Naive thymus-derived CD4-positive, alpha-beta T cell (primary cell): ENCODE results near the gene FRMD4A. TPM values are rescaled to one million over a fixed set of nuclear protein-coding genes. Genes with fewer than 3 reads are reported as not detected.

Experiments used
- ATAC-seq: fragments of 150-1000 bp; cut with Tn5 transposase; 2 replicates; pipeline ENCODE4 v1.10.0; 2021; ENCODE audit warnings: mild to moderate bottlenecking, moderate library complexity
- CTCF ChIA-PET: fragments of 350-600 bp; sonication (Branson Sonifier 250); formaldehyde crosslinking; loops from one replicate; lab custom pipeline; 2021; ENCODE audit warnings: antibody characterized with exemption; lab: Charles Lee
- POLR2A ChIA-PET: fragments of 350-600 bp; sonication (Branson Sonifier 250); formaldehyde crosslinking; loops from one replicate; lab custom pipeline; 2021; ENCODE audit warnings: antibody characterized with exemption, inconsistent platforms; lab: Charles Lee
- DNase-seq, 9 donors: peaks; one replicate each; pipeline versions ENCODE4 v3.0.0 to v3.0.0-alpha.2; 2020 to 2022; ENCODE audit warnings: mixed read lengths in 1 of 9
- H3K27ac ChIP-seq: one replicate; pipeline ENCODE4 v1.7.0; 2013; ENCODE audit warnings: mild to moderate bottlenecking, low read depth, low read length, moderate library complexity
- H3K27me3 ChIP-seq, 2 donors: one replicate each; pipeline ENCODE4 v1.7.0; 2013; ENCODE audit warnings: low read length in 2 of 2, mild to moderate bottlenecking in 2 of 2, moderate library complexity in 2 of 2; ENCODE audit not compliant: control insufficient read depth in 2 of 2, insufficient read depth in 2 of 2
- H3K36me3 ChIP-seq, 3 experiments: 1 replicate in 2 of 3; 2 replicates in 1 of 3; pipeline ENCODE4 v1.7.0; 2013; ENCODE audit warnings: low read length in 3 of 3, mild to moderate bottlenecking in 3 of 3, moderate library complexity in 1 of 3; ENCODE audit not compliant: insufficient read depth in 3 of 3, control insufficient read depth in 2 of 3
- H3K4me1 ChIP-seq, 2 donors: one replicate each; pipeline ENCODE4 v1.7.0; 2013; ENCODE audit warnings: low read length in 2 of 2, mild to moderate bottlenecking in 2 of 2, moderate library complexity in 1 of 2; ENCODE audit not compliant: control insufficient read depth in 2 of 2, insufficient read depth in 2 of 2
- H3K4me3 ChIP-seq: 2 replicates; pipeline ENCODE4 v1.7.0; 2013; ENCODE audit warnings: mild to moderate bottlenecking, low read length
- H3K9me3 ChIP-seq, 3 experiments: 1 replicate in 2 of 3; 2 replicates in 1 of 3; pipeline ENCODE4 v1.7.0; 2013; ENCODE audit warnings: low read length in 3 of 3; ENCODE audit not compliant: control insufficient read depth in 2 of 3
- H3K27ac Mint-ChIP-seq, 9 donors: one replicate each; pipeline ENCODE4 v1.8.0; 2020 to 2022; ENCODE audit warnings: mixed read lengths in 9 of 9, mild to moderate bottlenecking in 8 of 9, moderate library complexity in 5 of 9, inconsistent platforms in 2 of 9
- H3K27me3 Mint-ChIP-seq, 5 donors: one replicate each; pipeline ENCODE4 v1.8.0; 2021 to 2022; ENCODE audit warnings: mixed read lengths in 5 of 5, mild to moderate bottlenecking in 1 of 5
- H3K36me3 Mint-ChIP-seq, 5 donors: one replicate each; pipeline ENCODE4 v1.8.0; 2020 to 2022; ENCODE audit warnings: mixed read lengths in 5 of 5, mild to moderate bottlenecking in 3 of 5, inconsistent platforms in 1 of 5
- H3K4me1 Mint-ChIP-seq, 7 donors: one replicate each; pipeline ENCODE4 v1.8.0; 2020 to 2022; ENCODE audit warnings: mixed read lengths in 7 of 7, mild to moderate bottlenecking in 3 of 7, inconsistent platforms in 1 of 7
- H3K4me3 Mint-ChIP-seq, 10 donors: one replicate each; pipeline ENCODE4 v1.8.0; 2020 to 2022; ENCODE audit warnings: mild to moderate bottlenecking in 10 of 10, mixed read lengths in 10 of 10, moderate library complexity in 6 of 10, inconsistent platforms in 2 of 10
- H3K9me3 Mint-ChIP-seq, 11 donors: one replicate each; pipeline ENCODE4 v1.8.0; 2020 to 2022; ENCODE audit warnings: mixed read lengths in 11 of 11, mild to moderate bottlenecking in 4 of 11, inconsistent platforms in 1 of 11, moderate library complexity in 1 of 11
- intact Hi-C, 2 donors: fragments of 100-400 bp; cut with micrococcal nuclease; formaldehyde crosslinking; loops; one replicate each; pipeline ENCODE4 v1.15.1; 2023
- polyA plus RNA-seq, 2 donors: library from polyadenylated mRNA; unstranded; fragments of 300-500 nt; fragmentation: Illumina TruSeq; gene quantifications; one replicate each; pipeline ENCODE4 v1.2.3, GENCODE V29; 2021
- total RNA-seq, 6 experiments: library from RNA in 5 of 6; stranded (reverse) in 5 of 6; gene quantifications; 1 replicate in 5 of 6; 2 replicates in 1 of 6; pipeline ENCODE4 v1.2.3 and lab custom pipeline; 2021 to 2026

FRMD4A gene
- total and polyA plus RNA-seq, 7 experiments from 2014 or later, result 0.10 to 3.1 (median 0.62) TPM

DNA sequence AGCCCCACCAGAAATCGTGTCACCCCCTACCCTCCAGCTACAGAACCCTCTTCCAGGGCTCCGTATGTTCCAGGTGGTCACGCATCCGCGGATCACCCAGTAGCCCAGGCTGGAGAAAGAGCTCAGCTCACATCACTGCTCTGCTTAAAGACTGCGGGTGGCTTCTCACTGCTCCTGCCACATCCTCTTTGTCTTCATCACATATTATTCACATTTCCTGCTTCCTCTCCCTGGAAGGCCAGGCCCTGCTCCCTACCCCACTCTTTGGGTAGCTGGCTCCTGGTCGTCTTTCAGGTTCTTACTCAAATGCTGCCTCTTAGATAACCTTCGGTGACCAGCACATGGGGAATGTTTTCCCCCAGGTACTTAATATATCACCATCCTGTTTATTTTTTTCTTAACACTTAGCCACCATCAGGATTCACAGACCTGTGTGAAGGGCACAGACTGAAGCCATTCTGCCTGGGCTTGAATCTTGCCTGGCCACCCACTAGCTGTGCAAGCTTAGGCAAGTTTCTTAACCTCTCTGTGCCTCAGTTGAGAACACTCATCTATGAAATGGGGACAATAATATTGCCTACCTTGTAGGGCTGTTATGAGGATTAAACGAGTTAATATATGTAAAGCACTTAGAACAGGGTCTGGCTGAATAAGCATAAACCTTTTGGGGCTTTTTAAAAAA is 436.2 kb downstream of the FRMD4A start:
- peaks cover 8 to 37% (median 26%) of the 10 kb centered on the region in 7 donors for H3K4me1 Mint-ChIP-seq
- DNase-seq (no peak), ATAC-seq (no peak)
- H3K27me3 Mint-ChIP-seq, result peaks cover 47 to 56% (median 53%) of the 10 kb centered on the region in 5 donors
- H3K9me3 ChIP-seq, result no peaks in the 10 kb centered on the region
- peaks cover 5 to 8% of the 10 kb centered on the region in 2 donors for H3K4me1 ChIP-seq
- peaks cover 3 to 16% of the 10 kb centered on the region in 2 donors for H3K27me3 ChIP-seq
- no peaks in the 10 kb centered on the region for H3K36me3 ChIP-seq
- peak overlapping the region in 1 of 9 donors; percentile 51 for H3K27ac Mint-ChIP-seq
- ChIA-PET POLR2A (no interaction called here), CTCF (no interaction called here)
- peaks cover 0 to 6% (median 2%) of the 10 kb centered on the region in 5 donors for H3K36me3 Mint-ChIP-seq
- peak overlapping the region in 4 of 10 donors; percentile 2 to 16 (median 12) for H3K4me3 Mint-ChIP-seq
- no peak overlapping the region for H3K27ac ChIP-seq
- no peaks in the 10 kb centered on the region for H3K9me3 Mint-ChIP-seq
- H3K4me3 ChIP-seq, result no peak overlapping the region
- intact Hi-C loops, result loop anchor here in 1 of 2 donors (5.0 kb wide), 1 partner anchor 107 kb away; no protein-coding TSS in a partner anchor

DNA sequence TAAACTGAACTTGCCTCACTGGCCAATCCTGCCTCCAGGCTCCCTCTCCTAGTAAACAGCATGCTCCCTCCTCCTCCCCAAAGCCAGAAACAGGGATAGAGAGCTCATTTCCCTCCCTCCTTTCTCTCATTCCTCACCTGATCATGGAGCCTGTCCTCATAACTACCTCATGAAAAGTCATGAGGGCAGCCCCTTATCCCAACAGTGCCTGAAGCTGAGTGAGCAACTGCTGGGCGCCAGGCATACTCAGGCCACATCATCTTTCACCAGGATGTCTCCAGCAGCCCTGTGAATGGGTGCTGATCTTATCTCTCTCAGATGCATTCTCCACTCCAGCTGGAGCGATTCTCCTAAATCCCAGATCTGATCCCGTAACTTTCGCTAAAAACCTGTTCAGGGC is 436.8 kb downstream of the FRMD4A start:
- H3K36me3 ChIP-seq, result no peaks in the 10 kb centered on the region
- Mint-ChIP-seq H3K27me3 (peaks cover 54 to 63% (median 60%) of the 10 kb centered on the region in 5 donors), H3K36me3 (peaks cover 0 to 6% (median 2%) of the 10 kb centered on the region in 5 donors), H3K4me3 (peak overlapping the region in 3 of 10 donors; percentile 8 to 48 (median 29)), H3K4me1 (peaks cover 8 to 37% (median 26%) of the 10 kb centered on the region in 7 donors), H3K9me3 (no peaks in the 10 kb centered on the region), H3K27ac (peak overlapping the region in 1 of 9 donors; percentile 9)
- intact Hi-C loops, result loop anchor here in 1 of 2 donors (5.0 kb wide), 1 partner anchor 107 kb away; no protein-coding TSS in a partner anchor
- H3K4me1 ChIP-seq, result peaks cover 5 to 8% of the 10 kb centered on the region in 2 donors
- no peak overlapping the region for H3K4me3 ChIP-seq
- DNase-seq, result no peak
- ChIA-PET POLR2A (no interaction called here), CTCF (no interaction called here)
- ATAC-seq, result no peak
- H3K27ac ChIP-seq, result no peak overlapping the region
- peaks cover 3 to 16% of the 10 kb centered on the region in 2 donors for H3K27me3 ChIP-seq
- H3K9me3 ChIP-seq, result no peaks in the 10 kb centered on the region

DNA sequence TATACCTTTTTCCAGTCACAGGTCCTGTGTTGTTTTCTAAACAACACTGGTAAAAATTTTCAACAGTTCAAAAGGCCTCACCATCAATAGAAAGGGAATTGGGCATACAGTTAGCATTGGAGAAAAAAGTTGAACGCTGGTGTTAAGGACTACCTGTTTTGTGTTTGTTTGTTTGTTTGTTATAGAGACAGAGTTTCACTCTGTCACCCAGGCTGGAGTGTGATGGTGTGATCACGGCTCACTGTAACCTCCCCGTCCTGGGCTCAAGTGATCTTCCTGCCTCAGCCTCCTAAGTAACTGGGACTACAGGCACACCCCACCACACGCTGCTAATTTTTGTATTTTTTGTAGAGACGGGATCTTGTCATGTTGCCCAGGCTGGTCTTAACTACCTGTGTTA is 437.9 kb downstream of the FRMD4A start:
- H3K27ac Mint-ChIP-seq, result no peak overlapping the region
- no peak overlapping the region for H3K27ac ChIP-seq
- peaks cover 8 to 37% (median 26%) of the 10 kb centered on the region in 7 donors for H3K4me1 Mint-ChIP-seq
- H3K27me3 ChIP-seq, result peaks cover 3 to 16% of the 10 kb centered on the region in 2 donors
- H3K9me3 ChIP-seq, result no peaks in the 10 kb centered on the region
- H3K36me3 Mint-ChIP-seq, result peaks cover 0 to 6% (median 2%) of the 10 kb centered on the region in 5 donors
- peak overlapping the region in 8 of 10 donors; percentile 45 to 85 (median 79) for H3K4me3 Mint-ChIP-seq
- no peaks in the 10 kb centered on the region for H3K36me3 ChIP-seq
- H3K4me1 ChIP-seq, result peaks cover 5 to 8% of the 10 kb centered on the region in 2 donors
- CTCF ChIA-PET, result no interaction called here
- DNase-seq, result no peak
- no peaks in the 10 kb centered on the region for H3K9me3 Mint-ChIP-seq
- no peak overlapping the region for H3K4me3 ChIP-seq
- POLR2A ChIA-PET, result no interaction called here
- H3K27me3 Mint-ChIP-seq, result peaks cover 54 to 73% (median 70%) of the 10 kb centered on the region in 5 donors
- intact Hi-C loops, result loop anchor here in 1 of 2 donors (5.0 kb wide), 1 partner anchor 106 kb away; no protein-coding TSS in a partner anchor
- no peak for ATAC-seq

DNA sequence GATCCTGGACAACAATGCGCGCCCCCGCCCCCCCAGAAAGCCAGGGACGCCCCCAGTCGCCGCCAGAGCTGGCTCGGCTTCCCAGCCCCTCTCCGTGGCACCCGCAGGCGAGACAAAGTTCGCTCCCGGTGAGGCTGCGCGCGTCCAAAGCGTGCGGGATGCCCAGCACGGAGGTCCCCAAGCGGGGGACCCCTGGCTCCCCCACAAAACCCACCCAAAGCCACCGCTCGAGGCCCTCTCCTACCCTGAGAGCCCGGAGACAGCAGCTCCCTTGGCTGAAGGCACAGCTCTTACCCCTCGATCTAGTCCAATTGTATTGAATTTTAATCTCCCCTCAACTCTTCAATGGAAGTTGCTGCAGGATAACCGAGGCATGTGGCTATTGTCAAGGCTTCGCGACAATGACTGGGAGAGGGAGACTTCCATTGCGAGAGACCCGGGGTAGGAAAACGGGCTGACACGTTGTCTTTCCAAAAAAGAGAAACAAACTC is 438.7 kb downstream of the FRMD4A start:
- no peaks in the 10 kb centered on the region for H3K9me3 Mint-ChIP-seq
- DNase-seq (no peak), ATAC-seq (no peak)
- no peak overlapping the region for H3K27ac ChIP-seq
- no peaks in the 10 kb centered on the region for H3K9me3 ChIP-seq
- intact Hi-C loops, result loop anchor here in 1 of 2 donors (5.0 kb wide), 1 partner anchor 105 kb away; no protein-coding TSS in a partner anchor
- H3K36me3 Mint-ChIP-seq, result peaks cover 0 to 6% (median 2%) of the 10 kb centered on the region in 5 donors
- H3K27me3 ChIP-seq, result peaks cover 3 to 16% of the 10 kb centered on the region in 2 donors
- peaks cover 5 to 8% of the 10 kb centered on the region in 2 donors for H3K4me1 ChIP-seq
- ChIA-PET CTCF (interaction anchor here (0.5 kb wide), 1 partner anchor 1181 kb away, joined by 3 read pairs; no protein-coding TSS in a partner anchor), POLR2A (no interaction called here)
- peaks cover 61 to 80% (median 70%) of the 10 kb centered on the region in 5 donors for H3K27me3 Mint-ChIP-seq
- peaks cover 8 to 37% (median 26%) of the 10 kb centered on the region in 7 donors for H3K4me1 Mint-ChIP-seq
- H3K27ac Mint-ChIP-seq, result peak overlapping the region in 1 of 9 donors; percentile 21
- peak overlapping the region; percentile 27 to 85 (median 78) for H3K4me3 Mint-ChIP-seq
- H3K4me3 ChIP-seq, result no peak overlapping the region
- H3K36me3 ChIP-seq, result no peaks in the 10 kb centered on the region

DNA sequence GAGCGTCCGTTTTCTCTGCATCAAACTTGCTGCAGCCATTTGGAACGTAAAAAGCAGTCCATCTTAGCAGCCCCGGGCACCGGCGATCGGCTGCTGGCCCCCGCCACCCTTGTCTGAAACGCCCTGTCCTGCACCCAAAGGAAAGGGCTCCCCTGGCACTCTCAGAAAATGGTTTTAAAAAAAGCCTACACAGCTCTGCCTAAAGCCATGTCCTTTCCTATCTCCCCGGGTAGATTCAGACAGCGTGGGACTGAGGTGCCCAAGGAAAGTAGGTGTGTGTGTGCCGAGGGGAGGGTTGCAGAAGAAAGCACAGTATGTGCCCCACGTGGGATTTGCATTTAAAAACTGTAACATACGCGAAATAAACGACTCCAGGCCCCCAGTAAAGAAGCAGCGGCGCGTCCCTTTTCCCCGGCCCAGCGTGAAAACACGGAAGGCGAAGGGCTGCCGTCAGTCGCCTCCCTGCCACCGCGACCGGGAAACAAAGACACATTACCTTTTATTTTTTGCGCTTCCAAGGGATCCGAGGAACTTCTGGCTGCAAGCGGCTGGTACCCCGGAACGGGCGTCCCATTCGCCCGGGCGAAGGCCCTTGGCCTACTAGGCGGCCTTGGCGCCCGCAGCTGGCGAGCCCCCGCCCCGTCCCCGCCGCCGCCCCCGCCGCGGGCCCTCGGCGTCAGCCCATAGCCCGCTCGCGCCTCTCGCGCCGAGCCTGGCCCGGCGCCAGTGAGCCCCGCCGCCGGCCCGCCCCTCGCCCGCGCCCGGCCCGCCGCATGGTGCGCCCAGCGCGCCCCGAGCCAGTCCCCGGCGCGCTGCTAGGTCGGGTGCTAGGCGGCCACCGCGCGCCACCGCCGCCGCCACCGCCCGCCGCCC is 439.4 kb downstream of the FRMD4A start:
- Mint-ChIP-seq H3K27ac (peak overlapping the region in 1 of 9 donors; percentile 71), H3K4me1 (peaks cover 8 to 37% (median 26%) of the 10 kb centered on the region in 7 donors), H3K4me3 (peak overlapping the region; percentile 27 to 95 (median 83)), H3K9me3 (no peaks in the 10 kb centered on the region), H3K27me3 (peaks cover 67 to 82% (median 70%) of the 10 kb centered on the region in 5 donors), H3K36me3 (peaks cover 0 to 6% (median 2%) of the 10 kb centered on the region in 5 donors)
- Histone ChIP-seq H3K4me3 (peak overlapping the region; percentile 32), H3K27ac (no peak overlapping the region), H3K27me3 (peaks cover 3 to 16% of the 10 kb centered on the region in 2 donors), H3K36me3 (no peaks in the 10 kb centered on the region), H3K9me3 (no peaks in the 10 kb centered on the region), H3K4me1 (peaks cover 5 to 8% of the 10 kb centered on the region in 2 donors)
- intact Hi-C loops, result loop anchor here in 1 of 2 donors (5.0 kb wide), 1 partner anchor 104 kb away; no protein-coding TSS in a partner anchor
- ChIA-PET POLR2A (interaction anchor here (0.6 kb wide), 1 partner anchor 493 kb away, joined by 4 read pairs; no protein-coding TSS in a partner anchor), CTCF (no interaction called here)
- DNase-seq (peak in 3 of 9 donors; percentile 7 to 11 (median 7)), ATAC-seq (peak; percentile 51)
